ENCODE results near the gene HLF. TPM values are rescaled to one million over a fixed set of nuclear protein-coding genes. Genes with fewer than 3 reads are reported as not detected.

Gene HLF
- total RNA-seq, 1 donor from 2014 or later = 14.7 TPM

GRCh38 chr17:55350825-55351205 lies 86.1 kb downstream of the HLF start:
- intact Hi-C loops (cut with DNase I) = no loop called here
- Histone ChIP-seq H3K27ac (no peak overlapping the region), H3K9me3 (no peaks in the 10 kb centered on the region), H3K4me1 (no peaks in the 10 kb centered on the region), H3K36me3 (no peaks in the 10 kb centered on the region), H3K4me3 (no peak overlapping the region), H3K27me3 (no peaks in the 10 kb centered on the region)
- TF ChIP-seq POLR2AphosphoS5 (IDR thresholded peaks at IDR 0.05; ENCODE audit: insufficient read depth in 1 of 2, low read depth in 1 of 2) (no peak), POLR2A (IDR thresholded peaks at IDR 0.05) (no peak)
- no peak for DNase-seq (ENCODE audit: extremely low spot score in 2 of 2)

- H3K4me3 ChIP-seq = no peak overlapping the region
- no peak for TF ChIP-seq CTCF (IDR thresholded peaks at IDR 0.05)
- TF ChIP-seq POLR2AphosphoS5 (IDR thresholded peaks at IDR 0.05; ENCODE audit: insufficient read depth in 1 of 2, low read depth in 1 of 2) = no peak
- TF ChIP-seq POLR2A (IDR thresholded peaks at IDR 0.05) = no peak
- no peak overlapping the region for H3K27ac ChIP-seq
- no peaks in the 10 kb centered on the region for H3K27me3 ChIP-seq
- intact Hi-C loops (cut with DNase I) = no loop called here
- no peaks in the 10 kb centered on the region for H3K36me3 ChIP-seq
- DNase-seq (ENCODE audit: extremely low spot score in 2 of 2) = no peak
- H3K9me3 ChIP-seq = no peaks in the 10 kb centered on the region
- H3K4me1 ChIP-seq = no peaks in the 10 kb centered on the region
These were observed 86.5 kb downstream of the HLF start for GRCh38 chr17:55351226-55351625.

DNA sequence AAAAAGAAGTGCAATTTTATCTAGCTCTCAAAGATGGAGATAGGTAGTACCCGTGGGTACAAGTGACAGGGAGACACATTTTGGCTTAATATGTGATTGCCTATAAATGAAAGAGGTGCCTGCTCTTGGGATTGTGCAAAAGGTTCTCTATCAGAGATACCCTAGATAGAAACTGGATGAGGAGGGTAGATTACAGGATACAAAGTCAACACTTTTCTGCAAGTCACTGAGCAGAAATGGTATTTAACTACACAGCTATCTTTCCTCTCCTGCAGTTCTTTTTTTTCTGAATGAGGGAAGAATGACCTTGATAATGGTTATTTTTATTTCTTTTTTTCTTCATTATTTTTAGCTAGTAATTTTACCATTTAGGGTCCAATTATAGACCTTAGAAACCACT lies 89.2 kb downstream of the HLF start:
- no peaks in the 10 kb centered on the region for H3K9me3 ChIP-seq
- no peak overlapping the region for H3K4me3 ChIP-seq
- no peak overlapping the region for H3K27ac ChIP-seq
- no peaks in the 10 kb centered on the region for H3K36me3 ChIP-seq
- no peaks in the 10 kb centered on the region for H3K4me1 ChIP-seq
- TF ChIP-seq POLR2A (IDR thresholded peaks at IDR 0.05) (no peak), POLR2AphosphoS5 (IDR thresholded peaks at IDR 0.05; ENCODE audit: insufficient read depth in 1 of 2, low read depth in 1 of 2) (no peak), CTCF (IDR thresholded peaks at IDR 0.05) (no peak)
- DNase-seq (ENCODE audit: extremely low spot score in 2 of 2) = no peak
- no peaks in the 10 kb centered on the region for H3K27me3 ChIP-seq
- intact Hi-C loops (cut with DNase I) = no loop called here

- DNase-seq (ENCODE audit: extremely low spot score in 2 of 2) = peak in 1 of 2 donors; percentile 16
- intact Hi-C loops (cut with DNase I) = no loop called here
- no peaks in the 10 kb centered on the region for H3K27me3 ChIP-seq
These were observed 90.2 kb downstream of the HLF start for GRCh38 chr17:55354941-55355340.

DNA sequence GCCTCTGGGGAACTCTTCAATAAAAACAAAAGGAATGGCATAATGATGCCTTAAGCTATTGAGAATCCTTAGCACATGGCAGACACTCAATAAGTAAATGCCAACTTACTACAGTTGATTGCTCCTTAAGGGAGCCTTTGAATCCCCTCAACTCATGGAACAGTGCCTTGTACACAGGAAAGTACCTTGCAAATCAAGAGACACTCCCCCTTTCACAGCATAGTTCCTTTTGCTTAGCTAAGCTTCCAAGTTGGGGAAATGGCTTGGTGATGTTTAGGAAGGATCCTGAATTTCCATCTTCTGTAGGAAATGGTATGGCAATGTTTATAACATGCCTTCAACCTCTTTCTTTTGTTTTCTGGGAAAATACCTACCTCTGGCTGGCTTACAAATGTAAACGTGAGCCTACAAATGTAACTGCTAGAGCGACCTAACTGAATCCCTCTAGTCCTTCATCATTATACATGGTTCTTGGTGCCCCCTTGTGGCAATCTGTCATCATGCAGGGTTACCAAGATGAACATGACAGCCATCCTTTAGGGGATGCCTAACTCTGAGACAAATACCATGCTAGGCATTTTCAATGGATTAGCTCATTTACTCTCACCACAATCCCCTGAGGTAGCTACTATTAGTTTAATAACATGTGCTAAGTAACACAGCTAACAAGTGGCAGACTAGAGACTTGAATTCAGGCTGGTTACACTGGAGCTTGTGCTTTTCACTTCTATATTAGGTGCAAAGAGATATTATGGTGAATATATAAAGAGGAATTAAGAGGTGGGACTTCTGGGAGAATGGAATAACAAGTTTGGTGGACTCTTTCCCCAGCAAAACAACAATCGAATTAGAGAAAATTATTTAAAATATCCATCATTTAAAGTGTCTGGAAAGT lies 91.9 kb downstream of the HLF start:
- Histone ChIP-seq H3K4me1 (no peaks in the 10 kb centered on the region), H3K4me3 (no peak overlapping the region), H3K36me3 (no peaks in the 10 kb centered on the region), H3K27me3 (no peaks in the 10 kb centered on the region), H3K9me3 (no peaks in the 10 kb centered on the region), H3K27ac (no peak overlapping the region)
- no peak for TF ChIP-seq POLR2A (IDR thresholded peaks at IDR 0.05)
- peak; percentile 16 to 72 (median 49) for TF ChIP-seq CTCF (IDR thresholded peaks at IDR 0.05)
- DNase-seq (ENCODE audit: extremely low spot score in 2 of 2) = peak in 1 of 2 donors; percentile 32
- intact Hi-C loops (cut with DNase I) = no loop called here

More at GRCh38 chr17:55354941-55355340, 90.2 kb downstream of the HLF start:
- Histone ChIP-seq H3K4me3 (no peak overlapping the region), H3K36me3 (no peaks in the 10 kb centered on the region), H3K27ac (no peak overlapping the region), H3K9me3 (no peaks in the 10 kb centered on the region), H3K4me1 (no peaks in the 10 kb centered on the region)
- TF ChIP-seq POLR2A (IDR thresholded peaks at IDR 0.05) = no peak
- TF ChIP-seq CTCF (IDR thresholded peaks at IDR 0.05) = no peak
- TF ChIP-seq POLR2AphosphoS5 (IDR thresholded peaks at IDR 0.05; ENCODE audit: insufficient read depth in 1 of 2, low read depth in 1 of 2) = no peak

All from vagina (tissue), 2 donors.